GM18517 (cell line): ENCODE data around the gene AUH.
"Not testable (repeated sequence)": the region's sequence is repeated elsewhere in the genome, so short reads cannot be mapped to it uniquely, and the experiment has no call there.

ENCODE experiments used
- ATAC-seq: cut with Tn5 transposase; IDR thresholded peaks from one replicate; pipeline ENCODE4 v1.9.1; 2021; ENCODE audit warnings: mild to moderate bottlenecking, moderate library complexity; ENCODE audit not compliant: unreplicated experiment

Gene AUH

GRCh38 chr9:91361291-91362050 is at the start of gene AUH:
Gene AUH (minus strand): TSS chr9:91361918. CDS start chr9:91361889, 29 bp downstream.
- peak; percentile 86 for ATAC-seq

- no peak for ATAC-seq
Observed at GRCh38 chr9:91411096-91411771, 49.5 kb upstream of the AUH start.

GRCh38 chr9:91410161-91410560 is 48.4 kb upstream of the AUH start:
- no peak for ATAC-seq

GRCh38 chr9:91408475-91408874 is 46.8 kb upstream of the AUH start:
- ATAC-seq = no peak

- ATAC-seq = no peak
Observed at GRCh38 chr9:91407580-91408318, 46.0 kb upstream of the AUH start.

- ATAC-seq = no peak
Observed at GRCh38 chr9:91405343-91406077, 43.8 kb upstream of the AUH start.

- ATAC-seq = no peak
Observed at GRCh38 chr9:91403665-91404543, 42.2 kb upstream of the AUH start.

GRCh38 chr9:91398926-91399325 is 37.2 kb upstream of the AUH start:
- no peak for ATAC-seq

- ATAC-seq = no peak
Observed at GRCh38 chr9:91395553-91396471, 34.1 kb upstream of the AUH start.

GRCh38 chr9:91395106-91395552 is 33.4 kb upstream of the AUH start:
- no peak for ATAC-seq

- no peak for ATAC-seq
Observed at GRCh38 chr9:91393826-91394225, 32.1 kb upstream of the AUH start.

GRCh38 chr9:91392435-91392834 is 30.7 kb upstream of the AUH start:
- ATAC-seq = no peak

GRCh38 chr9:91391818-91392217 is 30.1 kb upstream of the AUH start:
- ATAC-seq = no peak

GRCh38 chr9:91391412-91391811 is 29.7 kb upstream of the AUH start:
- ATAC-seq = no peak

- ATAC-seq = not testable (repeated sequence)
Observed at GRCh38 chr9:91389686-91390085, 28.0 kb upstream of the AUH start.

- ATAC-seq = no peak
Observed at GRCh38 chr9:91386765-91387164, 25.0 kb upstream of the AUH start.

GRCh38 chr9:91384954-91385353 is 23.2 kb upstream of the AUH start:
- ATAC-seq = no peak

- ATAC-seq = no peak
Observed at GRCh38 chr9:91383577-91383976, 21.9 kb upstream of the AUH start.

- no peak for ATAC-seq
Observed at GRCh38 chr9:91382298-91382697, 20.6 kb upstream of the AUH start.
